Rectal smooth muscle tissue (tissue), 1 donor: ENCODE data around the gene NBPF11.
"Not testable (repeated sequence)": the region's sequence is repeated elsewhere in the genome, so short reads cannot be mapped to it uniquely, and the experiment has no call there.

Source experiments
- H3K27ac ChIP-seq: one replicate; pipeline ENCODE4 v1.7.0; 2013; ENCODE audit warnings: low read depth, low read length, inconsistent platforms
- H3K27me3 ChIP-seq: one replicate; pipeline ENCODE4 v1.7.0; 2013; ENCODE audit warnings: low read length; ENCODE audit not compliant: control insufficient read depth, insufficient read depth
- H3K36me3 ChIP-seq: one replicate; pipeline ENCODE4 v1.7.0; 2013; ENCODE audit warnings: low read length; ENCODE audit not compliant: control insufficient read depth, insufficient read depth
- H3K4me1 ChIP-seq: one replicate; pipeline ENCODE4 v1.7.0; 2013; ENCODE audit warnings: low read length; ENCODE audit not compliant: control insufficient read depth, insufficient read depth
- H3K4me3 ChIP-seq: one replicate; pipeline ENCODE4 v1.7.0; 2013; ENCODE audit warnings: low read length
- H3K9ac ChIP-seq: one replicate; pipeline ENCODE4 v1.7.0; 2013; ENCODE audit warnings: low read length

NBPF11 gene

GRCh38 chr1:148151911-148152656 lies at the start of gene NBPF11:
Gene NBPF11 (minus strand): TSS chr1:148152281. CDS start chr1:148127003, 25,278 bp downstream.
- H3K9ac ChIP-seq, H3K36me3 ChIP-seq, H3K4me1 ChIP-seq, H3K27me3 ChIP-seq: not testable (repeated sequence)
- Histone ChIP-seq H3K4me3 (peak within 1 kb of the TSS; percentile 71), H3K27ac (peak within 1 kb of the TSS; percentile 51)

- H3K27me3 ChIP-seq, H3K36me3 ChIP-seq, H3K27ac ChIP-seq, H3K4me3 ChIP-seq, H3K4me1 ChIP-seq, H3K9ac ChIP-seq: not testable (repeated sequence)
These were observed 45.3 kb upstream of the NBPF11 start for GRCh38 chr1:148197396-148197795.

- not testable (repeated sequence) for H3K4me3 ChIP-seq, H3K27ac ChIP-seq, H3K4me1 ChIP-seq, H3K9ac ChIP-seq, H3K27me3 ChIP-seq, H3K36me3 ChIP-seq
These were observed 44.9 kb upstream of the NBPF11 start for GRCh38 chr1:148196949-148197348.

GRCh38 chr1:148195115-148195514 lies 43.0 kb upstream of the NBPF11 start:
- not testable (repeated sequence) for H3K4me3 ChIP-seq, H3K27ac ChIP-seq, H3K27me3 ChIP-seq, H3K9ac ChIP-seq, H3K4me1 ChIP-seq, H3K36me3 ChIP-seq

GRCh38 chr1:148188768-148189167 lies 36.7 kb upstream of the NBPF11 start:
- not testable (repeated sequence) for H3K4me3 ChIP-seq, H3K4me1 ChIP-seq, H3K27me3 ChIP-seq, H3K9ac ChIP-seq, H3K36me3 ChIP-seq, H3K27ac ChIP-seq

- not testable (repeated sequence) for H3K4me1 ChIP-seq, H3K27ac ChIP-seq, H3K36me3 ChIP-seq, H3K27me3 ChIP-seq, H3K4me3 ChIP-seq, H3K9ac ChIP-seq
These were observed 26.6 kb upstream of the NBPF11 start for GRCh38 chr1:148178682-148179081.

GRCh38 chr1:148175414-148175813 lies 23.3 kb upstream of the NBPF11 start:
- H3K27me3 ChIP-seq, H3K9ac ChIP-seq, H3K36me3 ChIP-seq, H3K4me3 ChIP-seq, H3K4me1 ChIP-seq, H3K27ac ChIP-seq: not testable (repeated sequence)

- not testable (repeated sequence) for H3K4me1 ChIP-seq, H3K27ac ChIP-seq, H3K9ac ChIP-seq, H3K27me3 ChIP-seq, H3K36me3 ChIP-seq, H3K4me3 ChIP-seq
These were observed 19.9 kb upstream of the NBPF11 start for GRCh38 chr1:148171995-148172394.

GRCh38 chr1:148166558-148167492 lies 14.7 kb upstream of the NBPF11 start:
- H3K36me3 ChIP-seq, result no peaks in the 10 kb centered on the region
- H3K4me3 ChIP-seq, result no peak overlapping the region
- no peaks in the 10 kb centered on the region for H3K27me3 ChIP-seq
- H3K4me1 ChIP-seq, result no peaks in the 10 kb centered on the region
- no peak overlapping the region for H3K27ac ChIP-seq
- no peak overlapping the region for H3K9ac ChIP-seq

GRCh38 chr1:148162363-148162762 lies 10.3 kb upstream of the NBPF11 start:
- Histone ChIP-seq H3K9ac (no peak overlapping the region), H3K27me3 (peaks cover 12% of the 10 kb centered on the region), H3K4me1 (no peaks in the 10 kb centered on the region), H3K27ac (no peak overlapping the region), H3K4me3 (no peak overlapping the region), H3K36me3 (no peaks in the 10 kb centered on the region)

- no peaks in the 10 kb centered on the region for H3K4me1 ChIP-seq
- no peaks in the 10 kb centered on the region for H3K36me3 ChIP-seq
- peaks cover 12% of the 10 kb centered on the region for H3K27me3 ChIP-seq
- H3K9ac ChIP-seq, result no peak overlapping the region
- H3K27ac ChIP-seq, result no peak overlapping the region
- no peak overlapping the region for H3K4me3 ChIP-seq
These were observed 9.2 kb upstream of the NBPF11 start for GRCh38 chr1:148161053-148161901.

- no peak overlapping the region for H3K4me3 ChIP-seq
- no peaks in the 10 kb centered on the region for H3K4me1 ChIP-seq
- H3K27me3 ChIP-seq, result peaks cover 12% of the 10 kb centered on the region
- H3K27ac ChIP-seq, result no peak overlapping the region
- H3K9ac ChIP-seq, result no peak overlapping the region
- no peaks in the 10 kb centered on the region for H3K36me3 ChIP-seq
These were observed 8.4 kb upstream of the NBPF11 start for GRCh38 chr1:148160343-148161052.
